CD4-positive, alpha-beta T cell treated with Interleukin-12 subunit alpha and Interleukin-12 subunit beta, for 1 hour (primary cell): ENCODE results near the gene SV2C.
"Not testable (repeated sequence)": the region's sequence is repeated elsewhere in the genome, so short reads cannot be mapped to it uniquely, and the experiment has no call there.

Experiments used
- DNase-seq: peaks from one replicate; pipeline ENCODE4 v3.0.0-alpha.2; 2020

Gene SV2C

GRCh38 chr5:76269259-76269931 lies 186.2 kb downstream of the SV2C start:
- DNase-seq: no peak

- no peak for DNase-seq
Measured at GRCh38 chr5:76269932-76270610, 186.9 kb downstream of the SV2C start.

GRCh38 chr5:76271836-76272235 lies 188.7 kb downstream of the SV2C start:
- DNase-seq: no peak

- no peak for DNase-seq
Measured at GRCh38 chr5:76273206-76273885, 190.2 kb downstream of the SV2C start.

- no peak for DNase-seq
Measured at GRCh38 chr5:76274571-76274970, 191.4 kb downstream of the SV2C start.

GRCh38 chr5:76277736-76278135 lies 194.6 kb downstream of the SV2C start:
- DNase-seq: no peak

- no peak for DNase-seq
Measured at GRCh38 chr5:76278261-76278789, 195.1 kb downstream of the SV2C start.

- no peak for DNase-seq
Measured at GRCh38 chr5:76280494-76280893, 197.3 kb downstream of the SV2C start.

- DNase-seq: no peak
Measured at GRCh38 chr5:76283670-76284069, 200.5 kb downstream of the SV2C start.

- DNase-seq: no peak
Measured at GRCh38 chr5:76289692-76290091, 206.5 kb downstream of the SV2C start.

- DNase-seq: no peak
Measured at GRCh38 chr5:76290321-76290757, 207.2 kb downstream of the SV2C start.

- DNase-seq: no peak
Measured at GRCh38 chr5:76291305-76292077, 208.3 kb downstream of the SV2C start.

GRCh38 chr5:76292620-76293322 lies 209.6 kb downstream of the SV2C start:
- no peak for DNase-seq

- no peak for DNase-seq
Measured at GRCh38 chr5:76294573-76294972, 211.4 kb downstream of the SV2C start.

- no peak for DNase-seq
Measured at GRCh38 chr5:76298852-76299251, 215.7 kb downstream of the SV2C start.

GRCh38 chr5:76299592-76299991 lies 216.4 kb downstream of the SV2C start:
- no peak for DNase-seq

GRCh38 chr5:76301932-76302331 lies 218.7 kb downstream of the SV2C start:
- not testable (repeated sequence) for DNase-seq

GRCh38 chr5:76302661-76303060 lies 219.5 kb downstream of the SV2C start:
- DNase-seq: not testable (repeated sequence)

GRCh38 chr5:76303921-76304320 lies 220.7 kb downstream of the SV2C start:
- peak; percentile 51 for DNase-seq

GRCh38 chr5:76305269-76305668 lies 222.1 kb downstream of the SV2C start:
- no peak for DNase-seq

- DNase-seq: no peak
Measured at GRCh38 chr5:76305775-76306174, 222.6 kb downstream of the SV2C start.

GRCh38 chr5:76310208-76310607 lies 227.0 kb downstream of the SV2C start:
- DNase-seq: no peak
